Vagina (tissue), 2 donors: ENCODE results near the gene LRRC4C. TPM values are rescaled to one million over a fixed set of nuclear protein-coding genes. Genes with fewer than 3 reads are reported as not detected.

Source experiments
- DNase-seq, 2 donors: peaks; one replicate each; pipeline ENCODE4 v3.0.0-alpha.2; 2017; ENCODE audit errors: extremely low spot score in 2 of 2
- H3K27ac ChIP-seq: fragments of 200-600 bp; sonication (generic); one replicate; pipeline ENCODE4 v1.5.1; 2019
- H3K27me3 ChIP-seq: fragments of 200-600 bp; sonication (generic); one replicate; pipeline ENCODE4 v1.5.1; 2019
- H3K36me3 ChIP-seq, 2 donors: fragments of 200-600 bp; sonication (generic); one replicate each; pipeline ENCODE4 v1.5.1; 2017 to 2019
- H3K4me1 ChIP-seq: fragments of 200-600 bp; sonication (generic); one replicate; pipeline ENCODE4 v1.5.1; 2019
- H3K4me3 ChIP-seq, 2 donors: fragments of 200-600 bp; sonication (generic); 1 replicate in 1 of 2; 2 replicates in 1 of 2; pipeline ENCODE4 v1.5.1; 2016 to 2019
- H3K9me3 ChIP-seq: fragments of 200-600 bp; sonication (generic); one replicate; pipeline ENCODE4 v1.5.1; 2019
- POLR2A ChIP-seq, 2 donors: fragments of 450-650 bp; IDR thresholded peaks; one replicate each; pipeline ENCODE4 v1.6.1; 2017; ENCODE audit warnings: antibody characterized with exemption in 2 of 2, mild to moderate bottlenecking in 2 of 2, moderate library complexity in 2 of 2
- POLR2AphosphoS5 ChIP-seq, 2 donors: sonication (generic); formaldehyde crosslinking; IDR thresholded peaks; one replicate each; pipeline ENCODE4 v1.9.0; 2017; ENCODE audit warnings: antibody characterized with exemption in 2 of 2, mild to moderate bottlenecking in 2 of 2, low read depth in 1 of 2; ENCODE audit not compliant: insufficient read depth in 1 of 2
- intact Hi-C: fragments of 100-400 bp; cut with DNase I; formaldehyde crosslinking; loops from one replicate; pipeline ENCODE4 v1.15.1; 2023
- total RNA-seq: library from RNA; depleted of rRNA; stranded (reverse); fragments of >200 nt; gene quantifications from one replicate; pipeline ENCODE4 v1.2.3, GENCODE V29; 2016
- TF ChIP-seq, protein P1 (sequence below), 3 experiments: fragments of 450-650 bp in 2 of 3; fragments of 200-600 bp in 1 of 3; sonication (generic) in 1 of 3; IDR thresholded peaks; one replicate each; pipeline ENCODE4 v1.5.1; 2017 to 2019; ENCODE audit warnings: antibody characterized with exemption in 3 of 3, mild to moderate bottlenecking in 2 of 3, moderate library complexity in 2 of 3

Gene LRRC4C
- total RNA-seq, 1 donor from 2014 or later = 5.6 TPM

DNA sequence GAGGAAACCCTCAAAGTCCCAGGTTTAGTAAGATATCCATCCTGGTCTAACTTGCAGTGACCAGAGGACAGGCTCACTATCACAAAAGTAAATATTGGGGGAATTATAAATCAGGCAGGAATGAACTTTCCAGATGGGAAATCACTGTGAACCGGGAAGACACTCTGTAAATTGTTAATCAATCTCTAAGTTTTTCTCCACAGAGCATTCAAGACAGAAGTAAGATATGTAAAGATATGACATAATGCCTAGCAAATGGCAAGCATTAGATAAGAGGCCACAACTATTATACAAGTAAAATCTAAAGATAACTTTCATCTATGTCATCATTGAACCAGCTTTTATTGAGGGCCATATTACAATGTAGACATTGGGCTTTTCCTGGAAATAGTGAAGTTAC is 35.3 kb upstream of the LRRC4C start:
- H3K4me1 ChIP-seq = no peaks in the 10 kb centered on the region
- H3K36me3 ChIP-seq = no peaks in the 10 kb centered on the region
- no peaks in the 10 kb centered on the region for H3K27me3 ChIP-seq
- no peak overlapping the region for H3K4me3 ChIP-seq
- no peak overlapping the region for H3K27ac ChIP-seq
- intact Hi-C loops = no loop called here
- no peak for DNase-seq
- H3K9me3 ChIP-seq = no peaks in the 10 kb centered on the region
- no peak for TF ChIP-seq POLR2AphosphoS5 (IDR thresholded peaks at IDR 0.05; ENCODE audit: insufficient read depth in 1 of 2, low read depth in 1 of 2)
- no peak for TF ChIP-seq POLR2A (IDR thresholded peaks at IDR 0.05)
- TF ChIP-seq, protein P1, sequence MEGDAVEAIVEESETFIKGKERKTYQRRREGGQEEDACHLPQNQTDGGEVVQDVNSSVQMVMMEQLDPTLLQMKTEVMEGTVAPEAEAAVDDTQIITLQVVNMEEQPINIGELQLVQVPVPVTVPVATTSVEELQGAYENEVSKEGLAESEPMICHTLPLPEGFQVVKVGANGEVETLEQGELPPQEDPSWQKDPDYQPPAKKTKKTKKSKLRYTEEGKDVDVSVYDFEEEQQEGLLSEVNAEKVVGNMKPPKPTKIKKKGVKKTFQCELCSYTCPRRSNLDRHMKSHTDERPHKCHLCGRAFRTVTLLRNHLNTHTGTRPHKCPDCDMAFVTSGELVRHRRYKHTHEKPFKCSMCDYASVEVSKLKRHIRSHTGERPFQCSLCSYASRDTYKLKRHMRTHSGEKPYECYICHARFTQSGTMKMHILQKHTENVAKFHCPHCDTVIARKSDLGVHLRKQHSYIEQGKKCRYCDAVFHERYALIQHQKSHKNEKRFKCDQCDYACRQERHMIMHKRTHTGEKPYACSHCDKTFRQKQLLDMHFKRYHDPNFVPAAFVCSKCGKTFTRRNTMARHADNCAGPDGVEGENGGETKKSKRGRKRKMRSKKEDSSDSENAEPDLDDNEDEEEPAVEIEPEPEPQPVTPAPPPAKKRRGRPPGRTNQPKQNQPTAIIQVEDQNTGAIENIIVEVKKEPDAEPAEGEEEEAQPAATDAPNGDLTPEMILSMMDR (IDR thresholded peaks at IDR 0.05) = no peak

DNA sequence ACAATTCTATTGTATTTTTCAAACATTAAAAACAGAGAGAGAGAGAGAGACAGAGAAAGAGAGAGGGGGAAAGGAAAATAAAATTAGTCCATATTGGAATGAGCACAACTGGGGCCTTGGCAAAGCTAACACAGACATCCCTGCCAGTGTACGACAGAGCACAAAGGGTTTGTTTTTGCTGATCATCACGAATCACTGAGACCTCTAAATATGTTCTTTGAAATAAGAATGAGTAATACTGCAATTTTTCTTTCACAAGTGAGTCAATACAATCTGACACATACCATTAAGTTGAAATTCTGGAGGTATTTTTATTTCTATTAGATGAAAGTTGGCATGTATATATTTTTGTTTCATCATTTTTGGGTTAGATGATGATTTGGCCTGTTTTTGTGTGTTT is 27.0 kb upstream of the LRRC4C start:
- DNase-seq = no peak
- no peaks in the 10 kb centered on the region for H3K9me3 ChIP-seq
- H3K4me3 ChIP-seq = no peak overlapping the region
- TF ChIP-seq, protein P1 (IDR thresholded peaks at IDR 0.05) = no peak
- TF ChIP-seq POLR2A (IDR thresholded peaks at IDR 0.05) (no peak), POLR2AphosphoS5 (IDR thresholded peaks at IDR 0.05; ENCODE audit: insufficient read depth in 1 of 2, low read depth in 1 of 2) (no peak)
- H3K36me3 ChIP-seq = no peaks in the 10 kb centered on the region
- no peaks in the 10 kb centered on the region for H3K27me3 ChIP-seq
- no peaks in the 10 kb centered on the region for H3K4me1 ChIP-seq
- intact Hi-C loops = no loop called here
- H3K27ac ChIP-seq = no peak overlapping the region

DNA sequence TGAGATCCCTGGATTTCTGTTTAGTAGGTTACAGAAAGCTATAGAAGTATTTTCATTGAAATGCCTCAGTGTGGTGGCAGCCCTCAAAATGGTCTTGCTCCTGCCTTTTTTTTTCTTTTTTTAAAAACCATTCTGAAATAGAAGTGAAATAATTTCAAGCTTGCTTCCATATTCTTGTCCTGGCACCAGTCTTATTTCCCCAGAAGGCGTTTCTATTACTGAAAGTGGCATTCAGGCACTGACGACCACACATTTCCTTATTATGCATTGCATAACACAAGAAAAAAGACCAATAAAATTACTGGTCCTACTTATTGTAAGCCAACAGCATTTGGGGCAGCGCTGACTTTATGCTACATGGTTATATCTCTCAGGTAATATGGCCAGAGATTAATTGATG is 24.5 kb upstream of the LRRC4C start:
- TF ChIP-seq POLR2A (IDR thresholded peaks at IDR 0.05) = no peak
- TF ChIP-seq, protein P1 (IDR thresholded peaks at IDR 0.05) = no peak
- TF ChIP-seq POLR2AphosphoS5 (IDR thresholded peaks at IDR 0.05; ENCODE audit: insufficient read depth in 1 of 2, low read depth in 1 of 2) = no peak
- H3K4me1 ChIP-seq = no peaks in the 10 kb centered on the region
- no peak for DNase-seq
- no peaks in the 10 kb centered on the region for H3K27me3 ChIP-seq
- intact Hi-C loops = no loop called here
- H3K4me3 ChIP-seq = no peak overlapping the region
- H3K36me3 ChIP-seq = no peaks in the 10 kb centered on the region
- H3K27ac ChIP-seq = no peak overlapping the region
- no peaks in the 10 kb centered on the region for H3K9me3 ChIP-seq

DNA sequence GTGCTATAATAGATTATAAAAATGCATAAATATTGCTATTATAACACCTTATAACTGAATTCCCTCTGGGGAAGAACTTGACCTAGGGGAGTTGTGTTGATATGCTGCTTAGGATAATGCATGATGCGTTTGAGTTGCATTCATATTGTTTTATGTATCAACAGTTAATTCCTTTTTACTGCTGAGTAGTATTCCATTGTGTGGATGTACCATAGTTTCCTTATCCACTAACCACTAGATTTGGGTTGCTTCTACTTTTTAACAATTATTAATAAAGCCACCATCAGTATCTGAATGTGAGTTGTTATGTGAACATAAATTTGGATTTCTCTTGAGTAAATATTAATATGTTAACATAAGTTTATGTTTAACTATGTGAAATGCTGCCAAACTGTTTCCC is 19.7 kb upstream of the LRRC4C start:
- H3K4me3 ChIP-seq = no peak overlapping the region
- DNase-seq = no peak
- H3K27ac ChIP-seq = no peak overlapping the region
- intact Hi-C loops = no loop called here
- no peaks in the 10 kb centered on the region for H3K4me1 ChIP-seq
- no peaks in the 10 kb centered on the region for H3K36me3 ChIP-seq
- TF ChIP-seq POLR2AphosphoS5 (IDR thresholded peaks at IDR 0.05; ENCODE audit: insufficient read depth in 1 of 2, low read depth in 1 of 2) = no peak
- TF ChIP-seq POLR2A (IDR thresholded peaks at IDR 0.05) = no peak
- TF ChIP-seq, protein P1 (IDR thresholded peaks at IDR 0.05) = no peak
- no peaks in the 10 kb centered on the region for H3K27me3 ChIP-seq
- no peaks in the 10 kb centered on the region for H3K9me3 ChIP-seq

DNA sequence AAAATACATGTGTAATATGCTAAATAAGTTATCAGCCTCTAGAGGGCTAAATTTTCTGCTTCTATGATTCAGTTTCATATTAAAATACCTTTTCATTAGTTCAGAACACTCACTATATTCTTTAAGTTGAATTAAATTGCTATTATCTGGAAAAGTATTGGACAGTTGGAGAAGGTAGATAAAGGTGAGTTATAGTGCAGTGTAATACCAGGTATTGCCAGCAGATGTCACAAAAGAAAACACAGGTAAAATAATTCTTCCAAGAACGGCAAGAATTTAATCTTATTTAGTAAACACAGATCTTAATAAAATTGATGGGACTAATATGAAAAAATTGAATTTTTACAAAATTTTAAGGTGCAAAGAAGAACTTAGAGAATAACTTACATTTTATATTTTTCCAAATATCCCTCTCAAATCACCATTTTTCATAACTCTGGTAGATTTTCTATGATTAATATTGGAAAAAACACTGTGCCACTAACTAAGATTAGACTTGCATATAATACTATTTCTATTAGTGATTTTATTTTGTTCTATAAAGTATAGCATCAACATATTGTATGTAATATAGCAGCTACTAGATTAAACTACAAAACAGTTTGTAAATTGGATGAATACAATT is 1.7 kb upstream of the LRRC4C start:
- no peaks in the 10 kb centered on the region for H3K36me3 ChIP-seq
- no peak for TF ChIP-seq POLR2AphosphoS5 (IDR thresholded peaks at IDR 0.05; ENCODE audit: insufficient read depth in 1 of 2, low read depth in 1 of 2)
- TF ChIP-seq, protein P1 (IDR thresholded peaks at IDR 0.05) = peak in 2 of 3 experiments; percentile 33 to 38
- no peaks in the 10 kb centered on the region for H3K4me1 ChIP-seq
- H3K9me3 ChIP-seq = no peaks in the 10 kb centered on the region
- no peaks in the 10 kb centered on the region for H3K27me3 ChIP-seq
- DNase-seq = no peak
- H3K27ac ChIP-seq = no peak overlapping the region
- no peak overlapping the region for H3K4me3 ChIP-seq
- intact Hi-C loops = no loop called here
